AG20443 (cell line): Measurements from ENCODE around the gene SORD.
"Not testable (repeated sequence)": the region's sequence is repeated elsewhere in the genome, so short reads cannot be mapped to it uniquely, and the experiment has no call there.

ENCODE experiments used
- DNase-seq: peaks from one replicate; pipeline ENCODE4 v3.0.0; 2012; ENCODE audit warnings: low spot score, mixed read lengths

Gene SORD

DNA sequence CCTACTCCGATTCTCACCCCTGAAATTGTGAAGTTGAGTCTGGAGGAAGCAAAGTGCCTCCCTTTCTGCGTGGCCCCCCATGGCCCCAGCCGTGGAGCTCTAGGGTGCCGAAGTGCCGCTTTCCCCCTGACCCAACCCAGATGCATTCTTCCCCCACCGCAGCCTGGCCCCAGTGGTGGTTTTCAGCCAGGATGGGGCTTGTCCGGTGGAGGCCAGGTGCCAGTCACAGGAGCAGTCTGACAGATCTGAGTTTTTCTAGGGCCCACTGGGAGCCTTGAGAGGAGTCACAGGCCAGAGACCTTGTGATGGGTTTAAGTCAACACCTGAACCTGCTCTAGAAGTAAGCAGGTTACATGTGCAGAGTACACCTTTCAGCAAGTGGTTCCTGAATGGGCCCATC, 39.3 kb downstream of the SORD start:
- not testable (repeated sequence) for DNase-seq

- no peak for DNase-seq
Measured at GRCh38 chr15:45064386-45064785, 41.4 kb downstream of the SORD start.

- DNase-seq = not testable (repeated sequence)
Measured at GRCh38 chr15:45069942-45070360, 47.0 kb downstream of the SORD start.

- not testable (repeated sequence) for DNase-seq
Measured at GRCh38 chr15:45073602-45074001, 50.6 kb downstream of the SORD start.

GRCh38 chr15:45075440-45076320, 52.7 kb downstream of the SORD start:
- DNase-seq = not testable (repeated sequence)

- not testable (repeated sequence) for DNase-seq
Measured at GRCh38 chr15:45077391-45077790, 54.4 kb downstream of the SORD start.

GRCh38 chr15:45079201-45079600, 56.2 kb downstream of the SORD start:
- DNase-seq = not testable (repeated sequence)

DNA sequence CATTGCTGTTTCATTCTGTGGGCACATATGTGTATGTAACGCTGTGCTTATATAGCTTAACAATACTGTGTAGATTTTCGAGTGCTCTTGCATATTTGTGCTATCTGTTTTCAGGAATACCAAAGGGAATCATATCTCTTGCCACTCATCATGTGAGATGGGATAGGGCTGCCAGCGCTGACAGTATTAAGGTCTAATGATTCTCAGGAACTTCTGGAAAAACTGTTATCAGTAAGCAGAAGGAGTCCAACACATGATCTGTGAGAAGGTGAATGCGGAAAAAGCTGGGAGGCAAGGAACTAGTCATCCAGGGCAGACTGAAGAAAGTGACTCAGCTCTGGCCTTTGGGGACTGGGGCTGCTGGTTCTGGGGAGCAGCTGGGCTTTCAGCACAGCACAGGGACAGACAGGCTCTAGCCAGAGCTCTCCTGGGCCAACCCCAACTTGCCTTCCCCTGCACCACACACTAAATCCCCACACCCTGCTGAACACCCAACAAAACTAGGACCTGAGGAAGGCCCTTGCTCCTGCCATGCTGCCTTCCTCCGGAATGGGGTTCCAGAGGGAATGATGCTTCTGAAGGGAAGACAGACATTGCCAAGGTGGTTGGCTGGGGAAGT, 56.7 kb downstream of the SORD start:
- DNase-seq = not testable (repeated sequence)

- DNase-seq = not testable (repeated sequence)
Measured at GRCh38 chr15:45080593-45080992, 57.6 kb downstream of the SORD start.

GRCh38 chr15:45082412-45082811, 59.4 kb downstream of the SORD start:
- not testable (repeated sequence) for DNase-seq

DNA sequence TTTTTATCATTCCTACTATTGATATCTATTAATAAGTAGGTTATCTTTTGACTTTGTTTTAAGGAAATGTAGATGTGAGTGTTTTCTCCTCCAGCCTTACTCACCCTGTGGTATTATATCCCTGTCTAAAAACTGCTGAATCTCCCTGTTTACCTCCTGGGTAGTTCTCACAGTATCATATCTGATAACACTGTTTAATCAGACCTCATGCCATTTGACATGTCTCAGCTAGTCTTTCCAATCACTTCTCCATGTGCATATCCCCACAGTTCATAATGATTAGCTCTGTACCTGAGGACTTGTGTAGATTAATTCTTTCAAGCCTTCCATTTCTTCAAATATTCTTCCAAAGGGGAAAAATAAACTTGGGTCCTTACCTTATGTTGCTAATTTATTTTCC, 60.2 kb downstream of the SORD start:
- no peak for DNase-seq

- no peak for DNase-seq
Measured at GRCh38 chr15:45084163-45084562, 61.2 kb downstream of the SORD start.

GRCh38 chr15:45087513-45087912, 64.5 kb downstream of the SORD start:
- no peak for DNase-seq

DNA sequence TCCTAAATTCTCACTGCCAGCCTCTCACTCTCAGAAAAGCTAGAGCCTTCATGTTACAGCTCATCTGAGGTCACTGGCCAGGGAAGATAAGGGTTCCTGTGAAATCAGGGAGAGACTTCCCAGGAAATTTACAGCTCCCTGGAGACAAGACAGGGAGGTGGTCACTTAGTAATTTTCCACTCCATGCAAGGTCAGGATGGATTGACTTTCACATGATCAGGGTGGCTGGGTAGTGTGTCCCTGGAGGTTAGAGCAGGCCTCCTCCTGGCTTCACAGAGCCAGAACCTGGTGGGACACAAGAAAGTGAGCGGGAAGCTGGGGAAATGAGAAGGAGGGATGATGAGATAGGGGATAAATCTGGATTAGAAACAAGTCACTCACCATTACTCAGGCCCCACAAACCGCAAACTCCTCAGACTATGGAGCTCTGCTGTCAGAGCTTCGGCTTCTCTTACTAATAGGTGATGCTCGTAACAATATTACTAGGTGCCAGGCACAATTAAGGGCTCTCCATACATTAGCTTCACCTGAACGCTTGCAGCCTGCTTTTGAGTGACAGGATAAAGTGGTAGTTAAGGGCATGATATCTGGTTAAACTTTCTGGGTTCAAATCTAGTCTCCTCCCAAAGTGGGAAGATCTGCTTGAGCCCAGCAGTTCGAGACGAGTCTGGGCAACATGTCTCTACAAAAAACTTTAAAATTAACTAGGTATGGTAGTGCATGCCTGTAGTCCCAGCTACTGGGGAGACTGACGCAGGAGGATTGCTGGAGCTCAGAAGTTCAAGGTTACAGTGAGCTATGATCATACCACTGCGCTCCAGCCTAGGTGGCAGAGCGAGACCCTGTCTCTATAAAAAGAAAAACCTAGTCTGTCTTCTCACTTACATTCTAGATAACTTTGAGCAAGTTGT, 66.1 kb downstream of the SORD start:
- DNase-seq = peak; percentile 20

DNA sequence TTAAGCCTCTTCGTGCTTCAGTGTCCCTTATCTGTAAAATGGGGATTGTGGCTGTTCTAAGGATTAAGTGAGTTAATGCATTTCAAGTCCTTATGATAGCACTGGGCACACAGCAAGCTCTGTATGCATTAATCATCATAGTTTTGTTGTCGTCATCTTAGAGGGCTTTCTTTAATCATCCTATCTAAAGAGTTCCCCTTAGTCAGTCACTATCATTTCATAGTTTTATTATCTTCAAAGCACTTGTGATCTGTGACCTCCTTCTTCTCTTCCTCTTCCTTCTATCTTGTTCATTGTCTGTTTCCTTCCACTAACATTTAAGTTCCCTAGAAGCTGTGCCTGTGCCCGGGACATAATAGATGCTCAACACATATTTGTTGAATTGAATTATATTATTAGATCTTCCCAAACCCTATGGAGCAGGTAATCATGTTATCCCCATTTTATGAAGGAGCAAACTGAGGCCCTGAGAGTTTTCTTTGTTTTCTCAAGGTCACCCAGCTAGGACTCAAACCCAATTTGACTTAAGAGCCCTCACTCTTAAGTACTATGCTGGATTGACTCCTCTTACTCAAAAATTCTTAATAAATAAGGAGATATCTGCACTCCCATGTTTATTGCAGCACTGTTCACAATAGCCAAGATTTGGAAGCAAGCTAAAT, 66.8 kb downstream of the SORD start:
- DNase-seq = no peak

DNA sequence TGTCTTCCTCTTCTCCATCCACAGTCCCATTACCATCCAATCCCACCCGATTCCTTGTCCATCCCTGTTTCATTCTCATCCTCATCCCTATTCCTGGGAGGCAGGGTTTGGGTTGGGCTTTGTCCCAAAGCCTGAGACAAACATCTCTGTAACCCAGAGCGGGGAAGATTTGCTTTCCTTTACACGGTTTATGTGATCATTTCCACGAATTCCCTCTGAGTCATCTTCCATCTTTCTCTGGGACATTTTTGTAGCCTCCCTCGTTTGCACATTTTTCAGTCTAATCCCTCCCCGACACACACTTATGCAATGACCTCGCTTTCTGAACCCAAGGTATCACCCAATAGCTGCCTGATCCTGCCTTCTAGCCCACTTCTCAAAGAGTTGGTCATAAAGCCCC, 68.2 kb downstream of the SORD start:
- peak; percentile 79 for DNase-seq

DNA sequence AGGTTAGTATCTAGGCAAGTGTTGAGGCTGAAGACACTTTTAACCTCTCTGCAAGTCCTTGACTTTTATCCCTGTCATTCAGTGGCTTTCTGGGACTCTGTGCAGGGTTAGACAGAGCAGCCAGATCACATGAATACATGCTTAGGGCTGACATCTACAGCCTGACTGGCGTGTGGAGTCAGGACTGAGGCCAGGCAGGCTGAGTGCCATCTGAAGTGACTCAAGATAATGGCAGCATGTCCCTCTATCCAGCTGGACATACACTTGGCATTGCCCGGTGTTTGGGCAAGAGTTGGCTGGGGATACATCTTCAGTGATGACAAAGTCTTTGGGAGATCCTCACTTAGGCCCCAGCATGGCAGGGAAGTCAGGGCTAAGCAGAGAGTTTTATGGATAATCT, 68.6 kb downstream of the SORD start:
- peak; percentile 45 for DNase-seq

DNA sequence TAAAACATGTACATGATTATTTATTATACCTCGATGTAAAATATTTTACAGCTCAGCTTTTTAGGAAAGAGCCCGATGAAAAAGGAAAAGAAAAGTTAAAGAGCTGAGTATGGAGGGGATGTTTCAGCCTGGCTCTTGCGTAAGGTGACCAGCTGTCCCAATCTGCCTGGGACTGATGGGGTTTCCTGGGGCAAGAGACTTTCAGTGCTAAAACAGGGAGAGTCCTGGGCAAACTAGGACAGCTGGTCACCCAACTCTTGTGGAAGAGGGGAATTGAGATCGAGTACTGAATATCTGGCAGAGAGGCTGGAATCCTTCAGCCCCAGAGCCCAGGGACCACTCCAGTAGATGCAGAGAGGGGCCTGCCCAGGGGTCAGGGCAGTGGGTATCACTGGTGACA, 70.0 kb downstream of the SORD start:
- no peak for DNase-seq

- no peak for DNase-seq
Measured at GRCh38 chr15:45093622-45094357, 70.8 kb downstream of the SORD start.

GRCh38 chr15:45094358-45094730, 71.3 kb downstream of the SORD start:
- DNase-seq = no peak

DNA sequence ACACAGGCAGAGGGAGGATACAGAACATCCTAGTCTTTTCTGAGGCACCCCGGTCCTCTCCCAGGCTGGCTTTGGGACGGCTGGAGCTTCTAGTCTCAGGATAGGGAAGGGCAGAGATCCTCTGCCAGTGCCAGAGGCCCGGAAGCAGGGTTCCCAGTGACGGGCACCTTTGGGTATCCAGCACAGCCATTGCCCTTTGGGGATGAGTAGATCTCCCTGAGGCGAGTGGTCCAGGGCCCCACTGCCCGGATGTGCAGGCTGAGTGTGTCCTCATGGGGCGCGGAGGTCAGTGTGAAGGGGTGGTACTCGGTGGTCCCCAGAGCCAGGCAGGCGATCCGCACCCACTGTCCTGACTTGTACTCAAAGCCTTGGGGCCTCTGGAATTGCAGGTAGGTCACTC, 72.7 kb downstream of the SORD start:
- no peak for DNase-seq
